NOMO-1 treated with dmso at 0.1 percent for 144 hours (cell line): Measurements from ENCODE around the gene NEO1.
"Not testable (repeated sequence)": the region's sequence is repeated elsewhere in the genome, so short reads cannot be mapped to it uniquely, and the experiment has no call there.

ENCODE experiments used
- DNase-seq: peaks from one replicate; lab custom pipeline; 2025; ENCODE audit not compliant: unreplicated experiment; lab: John Stamatoyannopoulos, UW

The NEO1 gene

DNA sequence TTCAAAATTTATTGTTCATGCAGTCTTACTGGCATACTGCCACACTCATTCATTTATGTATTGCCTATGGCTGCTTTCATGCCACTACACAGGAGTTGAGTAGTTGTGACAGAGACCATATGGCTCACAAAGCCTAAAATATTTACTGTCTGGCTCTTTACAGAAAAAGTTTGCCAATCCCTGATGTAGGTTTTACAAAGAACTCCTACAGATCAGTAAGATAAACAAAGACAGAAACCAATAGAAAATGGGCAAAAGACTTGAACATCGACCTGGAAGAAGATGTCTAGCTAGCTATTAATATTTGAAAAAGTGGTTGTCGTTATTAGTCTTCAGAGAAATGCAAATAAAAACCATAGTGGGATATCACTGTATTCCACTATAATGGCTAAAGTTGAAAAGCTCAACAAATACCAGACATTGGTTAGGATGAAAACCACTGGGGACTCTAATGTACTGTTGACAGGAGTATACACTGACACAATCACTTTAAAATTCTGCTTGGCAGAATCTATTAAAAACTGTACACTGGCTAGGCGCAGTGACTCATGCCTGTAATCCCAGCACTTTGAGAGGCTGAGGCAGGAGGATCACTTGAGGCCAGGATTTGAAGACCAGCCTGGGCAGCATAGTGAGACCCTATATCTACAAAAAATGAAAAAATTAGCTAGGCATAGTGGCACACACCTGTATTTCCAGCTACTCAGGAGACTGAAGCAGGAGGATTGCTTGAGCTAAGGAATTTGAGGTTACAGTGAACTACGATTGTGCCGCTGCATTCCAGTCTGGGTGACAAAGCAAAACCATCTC, 87.7 kb downstream of the NEO1 start:
- DNase-seq: no peak

DNA sequence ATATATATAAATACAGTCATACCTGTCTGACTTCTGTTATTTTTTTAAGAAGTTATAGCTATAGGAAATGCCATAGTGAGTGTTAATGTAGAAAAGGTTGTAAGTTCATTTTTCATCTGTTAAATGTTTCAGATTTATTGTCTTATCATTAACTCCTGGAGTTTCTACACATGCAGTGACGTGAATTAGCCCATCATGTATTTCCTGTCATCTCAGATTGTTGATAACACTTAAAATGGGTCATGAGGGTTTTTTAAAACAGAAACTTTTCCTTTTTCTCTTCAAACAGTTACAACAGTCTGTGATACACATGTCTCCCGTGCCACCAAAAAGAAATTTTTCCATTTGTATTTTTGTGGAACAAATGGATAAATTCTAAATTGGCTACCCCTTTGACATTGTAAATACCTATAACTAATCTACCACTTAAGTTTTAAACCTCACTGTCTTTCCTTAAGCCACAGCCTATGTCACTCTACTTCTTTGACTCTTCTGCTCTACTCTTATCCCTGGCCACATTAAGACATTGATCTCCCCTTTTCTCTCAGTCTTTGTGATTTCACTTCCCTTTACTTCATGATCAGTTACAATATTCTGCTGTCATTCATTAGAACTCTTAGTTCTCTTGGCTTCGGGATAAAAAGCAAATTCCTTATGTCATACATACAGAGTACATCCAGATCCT, 89.1 kb downstream of the NEO1 start:
- DNase-seq: no peak

DNA sequence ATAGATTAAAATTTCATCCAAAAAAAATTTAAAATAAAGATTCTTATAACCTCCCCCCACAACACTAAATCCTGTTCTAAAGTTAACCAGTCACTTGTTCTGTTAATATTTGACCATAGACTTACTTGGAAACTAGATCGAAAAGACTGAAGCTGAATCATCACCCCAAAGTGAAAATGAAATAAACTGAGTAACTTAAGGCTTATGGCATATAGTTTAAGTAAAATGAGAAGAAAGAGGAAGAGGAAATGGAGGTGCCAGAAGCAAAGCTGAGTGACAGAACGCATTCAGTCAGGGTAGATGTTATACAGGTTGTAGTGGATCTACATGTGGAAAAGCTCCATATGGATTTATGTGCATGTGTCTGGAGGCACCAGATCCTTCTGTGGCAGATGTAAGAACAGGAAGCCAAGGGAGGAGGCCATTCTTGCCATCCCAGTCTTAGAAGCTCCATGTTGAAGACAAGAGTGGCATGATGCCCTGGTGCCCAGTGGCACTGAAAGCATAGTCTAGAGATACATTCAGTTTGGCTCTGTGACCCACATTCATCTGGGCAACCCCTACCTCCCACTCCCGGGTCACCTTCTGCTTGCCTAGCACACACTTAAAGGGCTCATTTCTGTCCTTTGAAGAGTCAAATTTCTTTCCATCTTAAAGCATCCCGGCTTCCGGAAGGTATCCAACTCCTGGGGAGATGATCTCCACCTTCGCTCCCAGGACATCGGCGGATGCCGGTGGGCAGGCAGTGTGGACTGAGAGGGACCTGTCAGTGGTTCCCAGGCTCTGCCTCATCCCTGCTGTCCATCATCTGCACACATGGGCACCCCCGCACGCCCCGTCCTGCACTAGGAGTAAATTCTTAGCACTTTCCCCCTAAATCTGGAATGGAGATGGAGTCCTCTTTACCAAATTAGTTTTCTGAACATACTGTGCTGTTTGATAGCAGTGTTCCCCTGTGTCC, 90.8 kb downstream of the NEO1 start:
- DNase-seq: peak; percentile 18

DNA sequence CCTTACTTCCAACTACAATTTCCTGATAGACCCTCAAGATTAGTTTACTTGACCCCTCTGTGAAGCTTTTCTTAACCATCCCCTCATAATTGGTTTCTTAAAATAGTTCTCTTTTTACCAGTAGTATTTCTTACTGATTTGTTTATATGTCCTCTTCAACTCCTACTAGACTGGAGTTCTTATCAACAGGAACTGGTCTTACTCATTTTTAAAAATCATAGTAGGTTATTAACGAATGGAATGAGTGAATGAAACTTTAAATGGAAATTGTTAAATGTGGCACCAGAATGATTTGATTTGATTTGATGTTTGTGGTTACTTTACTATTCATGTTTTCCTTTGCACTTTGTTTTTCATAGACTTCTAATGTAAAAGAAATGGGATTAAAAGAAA, 91.5 kb downstream of the NEO1 start:
- DNase-seq: no peak

DNA sequence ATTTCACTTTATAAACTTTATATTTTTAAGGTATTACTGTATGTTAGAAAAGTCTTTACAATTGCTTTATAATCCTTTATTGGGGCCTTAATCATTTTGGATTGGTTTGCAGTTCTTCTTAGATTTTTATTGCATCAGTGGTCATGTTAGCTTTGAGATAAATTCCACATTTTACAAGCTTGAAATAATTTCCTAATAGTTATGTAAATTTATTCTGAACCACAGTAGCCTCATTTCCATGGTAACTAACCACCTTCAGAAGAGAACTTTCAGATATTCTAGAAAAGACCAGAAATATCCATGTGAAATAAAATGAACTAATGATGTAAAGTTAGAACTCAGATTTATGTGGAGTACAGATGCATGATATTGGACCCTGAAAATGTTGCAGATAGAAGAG, 94.2 kb downstream of the NEO1 start:
- DNase-seq: no peak

DNA sequence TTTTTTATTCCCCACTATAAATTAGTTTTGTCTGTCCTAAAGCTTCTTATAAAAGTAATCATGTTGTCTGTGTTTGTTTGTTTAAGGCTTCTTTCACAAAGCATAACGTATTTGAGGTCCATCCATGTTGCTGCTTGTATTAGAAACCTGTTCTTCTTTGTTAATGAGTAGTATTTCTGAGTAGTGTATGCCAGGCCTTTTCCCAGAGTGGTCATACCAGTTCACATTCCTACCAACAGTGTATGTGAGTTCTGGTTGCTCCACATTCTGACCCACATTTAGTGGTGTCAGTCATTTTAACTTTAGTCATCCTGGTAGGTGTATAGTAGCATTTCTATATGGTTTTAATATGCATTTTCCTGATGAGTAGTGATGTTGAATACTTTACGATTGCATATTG, 98.6 kb downstream of the NEO1 start:
- DNase-seq: no peak

DNA sequence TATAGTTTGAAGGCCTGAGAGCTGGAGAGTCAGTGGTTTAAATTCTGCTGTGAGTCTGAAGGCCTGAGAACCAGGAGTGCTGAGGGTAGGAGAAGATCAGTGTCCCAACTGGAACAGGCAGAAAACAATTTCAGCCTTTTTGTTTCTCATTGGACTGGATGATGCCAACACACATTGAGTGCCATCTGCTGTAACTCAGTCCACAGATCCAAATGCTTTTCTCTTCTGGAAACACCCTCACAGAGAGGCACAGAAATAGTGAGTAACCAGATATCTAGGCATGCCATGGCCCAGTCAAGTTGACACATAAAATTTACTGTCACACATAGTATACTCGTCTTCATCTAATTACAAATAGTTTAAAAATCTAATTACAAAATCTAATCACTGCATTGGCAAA, 100.8 kb downstream of the NEO1 start:
- DNase-seq: no peak

DNA sequence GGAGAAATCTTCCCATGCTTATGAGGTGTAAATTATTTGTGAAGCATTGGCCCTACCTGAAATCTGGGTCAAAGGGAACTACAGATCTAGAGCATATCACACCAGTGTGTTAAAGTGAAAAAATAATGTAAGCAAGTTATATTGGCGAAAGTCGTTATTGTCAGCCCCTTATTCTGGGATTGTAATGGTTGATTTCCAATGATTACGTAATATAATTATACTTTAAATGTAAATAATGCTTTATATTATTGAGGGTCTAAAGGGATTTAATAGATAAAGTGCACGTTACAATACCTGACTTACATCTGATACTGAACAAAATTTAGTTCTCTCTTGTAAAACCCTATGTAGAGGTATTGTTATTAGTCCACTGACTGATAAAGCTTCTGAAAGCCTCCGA, 101.2 kb downstream of the NEO1 start:
- no peak for DNase-seq

DNA sequence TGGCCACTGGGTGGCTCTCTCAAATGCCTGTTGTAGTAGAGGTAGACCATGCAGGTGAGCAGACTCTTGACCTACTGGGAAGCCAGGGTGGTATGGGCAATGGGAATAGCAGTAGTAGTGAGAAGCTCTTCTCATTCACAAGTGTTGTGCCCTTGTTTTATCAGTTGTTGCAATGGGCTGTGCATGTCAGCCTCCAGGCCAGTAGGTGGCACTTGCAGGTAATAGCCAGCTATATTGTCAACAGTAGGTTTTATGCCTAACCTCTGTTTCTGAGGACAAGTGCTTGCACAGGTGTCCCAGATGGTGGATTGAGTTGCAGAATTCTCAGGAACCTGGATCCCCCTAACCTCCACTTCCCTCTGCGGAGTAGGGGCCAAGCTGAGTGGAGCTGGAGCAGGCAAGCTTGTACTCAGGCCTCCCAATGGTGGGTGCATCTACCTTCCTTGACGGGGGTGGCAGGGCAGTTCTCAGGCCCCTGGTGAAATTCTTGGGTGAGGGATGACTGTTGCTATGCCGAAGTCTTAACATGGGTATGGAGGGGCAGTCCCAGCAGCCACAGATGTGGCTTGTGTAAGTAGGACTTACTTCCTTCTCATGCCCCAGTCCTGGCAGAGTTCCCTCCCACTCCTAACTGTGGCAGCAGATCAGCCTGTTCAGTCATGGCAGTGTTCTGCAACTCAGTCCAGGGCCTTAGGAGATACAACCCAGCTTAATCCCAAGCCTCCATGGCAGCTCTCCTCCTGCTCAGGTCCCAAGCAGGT, 104.3 kb downstream of the NEO1 start:
- DNase-seq: no peak

DNA sequence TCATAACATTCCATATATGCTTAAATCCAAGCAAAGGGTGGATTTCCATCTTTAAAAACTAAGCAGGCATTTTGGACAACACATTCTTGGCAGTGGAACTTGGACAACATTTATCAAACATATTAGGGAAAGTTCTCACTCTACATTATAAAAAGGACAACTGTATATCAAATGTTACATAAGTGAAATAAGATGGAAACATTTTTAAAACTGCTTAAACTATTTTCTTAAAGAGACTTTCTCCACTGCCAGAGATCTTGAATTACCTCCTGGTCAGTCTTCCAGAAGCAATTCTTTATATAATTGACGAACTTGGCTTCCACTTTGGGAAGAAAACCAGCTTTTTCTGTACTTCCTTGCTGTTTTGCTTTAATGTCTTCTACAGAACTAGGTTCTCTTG, 109.3 kb downstream of the NEO1 start:
- no peak for DNase-seq

DNA sequence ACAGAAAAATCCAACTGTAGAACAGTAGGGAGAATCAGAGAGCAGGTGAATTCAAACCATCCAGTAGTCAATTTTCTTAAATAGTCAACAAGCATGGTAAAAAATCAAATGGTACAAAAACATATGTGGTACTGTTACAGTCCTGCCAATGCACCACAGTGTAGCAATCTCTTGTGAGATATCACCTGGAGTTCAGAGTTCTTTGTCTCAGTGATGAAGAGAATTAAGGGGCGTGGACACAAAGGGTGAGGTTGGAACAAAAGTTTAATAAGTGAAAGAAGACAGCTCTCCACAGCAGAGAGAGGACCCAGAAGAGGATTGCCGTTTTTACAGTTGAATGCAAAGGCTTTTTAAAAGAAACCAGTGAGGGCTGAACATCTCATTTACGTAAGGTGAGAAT, 113.2 kb downstream of the NEO1 start:
- no peak for DNase-seq

DNA sequence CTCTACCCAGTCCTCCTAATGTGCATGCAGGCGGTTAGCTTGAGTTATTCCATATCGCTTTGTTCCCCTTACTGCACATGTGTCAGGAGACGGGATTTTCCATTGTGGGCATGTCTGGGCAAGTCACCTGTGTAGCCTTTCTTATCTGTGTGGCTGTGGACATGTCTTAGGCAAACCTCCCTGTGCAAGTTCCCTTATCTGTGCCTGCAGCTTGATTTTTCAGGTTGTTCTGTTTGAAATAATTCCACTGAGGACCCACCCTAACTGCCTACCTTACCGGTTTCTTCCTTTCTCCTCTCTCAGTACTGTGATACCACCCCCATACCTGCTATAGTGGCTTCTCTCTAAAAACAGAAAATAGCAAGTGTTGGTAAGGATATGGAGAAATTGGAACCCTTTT, 113.6 kb downstream of the NEO1 start:
- DNase-seq: no peak

DNA sequence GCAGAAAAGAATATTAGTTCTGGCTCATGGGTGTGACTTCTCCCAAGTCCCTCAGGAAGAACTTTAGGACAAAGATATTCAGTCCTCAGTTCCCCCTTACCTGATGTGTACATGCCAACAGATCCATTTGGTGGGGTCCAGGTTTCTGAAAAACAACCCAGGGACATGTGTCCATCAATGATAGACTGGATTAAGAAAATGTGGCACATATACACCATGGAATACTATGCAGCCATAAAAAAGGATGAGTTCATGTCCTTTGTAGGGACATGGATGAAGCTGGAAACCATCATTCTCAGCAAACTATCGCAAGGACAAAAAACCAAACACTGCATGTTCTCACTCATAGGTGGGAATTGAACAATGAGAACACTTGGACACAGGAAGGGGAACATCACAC, 114.4 kb downstream of the NEO1 start:
- DNase-seq: not testable (repeated sequence)

DNA sequence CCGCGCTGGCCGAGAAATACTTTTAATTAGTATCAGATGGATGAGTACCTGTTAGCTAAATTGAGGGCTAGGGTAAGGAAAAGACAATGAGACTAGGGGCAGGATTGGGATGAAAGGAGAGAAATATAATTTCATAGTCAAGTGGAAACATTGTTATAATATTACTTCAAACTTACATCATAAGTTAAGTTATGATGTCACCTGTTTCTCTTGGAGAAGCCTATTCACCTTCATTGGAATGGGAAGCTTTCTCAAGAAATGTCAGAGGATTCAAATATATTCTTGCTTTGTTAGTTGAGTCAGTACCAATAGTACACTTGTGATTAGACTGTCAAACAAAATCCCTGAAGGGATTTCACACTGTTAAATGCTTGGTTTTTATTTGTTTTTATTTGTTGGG, 116.2 kb downstream of the NEO1 start:
- DNase-seq: no peak

DNA sequence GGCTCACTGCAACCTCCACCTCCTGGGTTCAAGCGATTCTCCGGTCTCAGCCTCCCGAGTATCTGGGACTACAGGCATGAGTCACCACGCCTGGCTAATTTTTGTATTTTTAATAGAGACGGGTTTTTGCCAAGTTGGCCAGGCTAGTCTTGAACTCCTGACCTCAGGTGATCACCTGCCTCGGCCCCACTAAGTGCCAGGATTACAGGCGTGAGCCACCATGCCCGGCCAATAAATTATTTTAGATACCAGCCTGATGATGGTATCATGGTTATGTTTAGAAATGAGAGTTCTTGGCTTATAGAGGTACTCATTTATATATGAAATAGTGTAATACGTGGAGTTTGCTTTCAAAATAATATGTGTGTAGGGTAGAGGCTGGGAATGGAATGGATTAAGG, 119.4 kb downstream of the NEO1 start:
- DNase-seq: no peak

DNA sequence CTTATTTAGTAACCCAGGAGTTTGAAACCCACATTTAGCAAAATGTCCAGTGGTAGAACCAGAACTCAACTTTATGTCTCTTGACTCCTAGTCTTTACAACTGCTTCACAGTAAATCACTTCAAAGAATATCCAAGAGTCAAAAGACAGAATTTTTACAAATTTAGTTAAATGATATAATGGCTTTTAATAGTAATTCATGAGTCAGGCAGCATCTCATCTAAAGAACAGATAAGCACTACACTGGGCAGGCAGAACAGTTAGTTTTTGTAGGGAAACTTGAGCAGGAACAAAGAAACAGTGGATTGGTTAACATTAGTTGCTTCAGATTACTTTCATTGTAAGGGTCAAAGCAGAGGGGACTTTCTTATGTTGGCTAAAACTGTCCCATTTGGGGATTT, 120.2 kb downstream of the NEO1 start:
- no peak for DNase-seq

DNA sequence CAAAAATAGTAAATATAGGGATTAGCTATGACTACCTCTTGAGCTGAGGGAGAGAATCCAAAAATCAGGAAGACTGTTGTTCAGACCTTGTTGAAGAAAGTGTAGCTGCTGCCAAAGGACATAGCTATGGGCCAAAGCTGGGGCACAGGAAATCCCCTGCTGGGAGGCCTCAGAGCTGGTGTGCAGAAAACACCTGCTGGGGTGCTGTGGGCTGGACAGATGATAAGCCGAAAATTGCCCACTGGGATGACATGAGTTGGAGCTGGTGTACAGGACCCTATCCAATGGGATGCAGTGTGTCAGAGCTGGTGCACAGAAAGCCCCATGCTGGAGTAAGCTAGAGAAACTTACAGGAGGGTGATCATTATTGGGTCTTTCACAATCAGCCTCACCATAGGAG, 121.9 kb downstream of the NEO1 start:
- DNase-seq: no peak

DNA sequence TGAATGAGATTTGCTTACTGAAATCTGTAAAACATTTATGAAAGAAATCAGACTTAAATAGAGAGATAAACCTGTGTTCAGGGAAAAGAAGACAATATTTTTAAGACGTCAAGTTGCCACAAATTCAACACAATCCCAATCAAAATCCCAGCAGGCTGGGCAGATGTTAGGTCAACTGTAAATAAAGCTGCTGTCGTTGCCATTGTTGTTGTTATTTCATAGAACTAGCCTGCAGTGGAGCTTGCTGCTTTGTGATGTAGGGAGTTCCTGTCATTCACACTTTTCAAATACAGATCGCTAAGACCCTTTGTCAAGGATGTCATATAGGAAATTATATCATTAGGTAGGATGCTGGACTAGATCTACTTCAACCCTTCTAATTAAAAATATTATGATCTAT, 123.1 kb downstream of the NEO1 start:
- DNase-seq: no peak

DNA sequence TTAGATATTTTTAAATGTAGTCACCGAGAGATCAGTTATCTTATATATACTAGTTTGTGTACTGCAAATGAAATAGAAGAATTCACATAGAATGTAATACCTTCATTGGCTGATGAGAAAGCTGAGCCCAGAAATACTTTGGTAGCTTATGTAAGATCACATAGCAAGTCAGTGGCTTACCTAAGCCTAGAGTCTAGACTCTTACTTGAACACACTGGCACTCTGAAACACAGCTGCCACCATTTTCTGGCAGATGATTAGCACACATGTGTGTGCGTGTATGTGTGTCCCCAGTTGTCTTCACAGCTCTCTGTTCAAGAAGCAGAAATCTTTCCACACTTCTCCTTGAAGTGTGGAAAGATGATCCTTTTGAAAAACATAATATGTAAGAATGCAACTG, 124.3 kb downstream of the NEO1 start:
- DNase-seq: no peak

DNA sequence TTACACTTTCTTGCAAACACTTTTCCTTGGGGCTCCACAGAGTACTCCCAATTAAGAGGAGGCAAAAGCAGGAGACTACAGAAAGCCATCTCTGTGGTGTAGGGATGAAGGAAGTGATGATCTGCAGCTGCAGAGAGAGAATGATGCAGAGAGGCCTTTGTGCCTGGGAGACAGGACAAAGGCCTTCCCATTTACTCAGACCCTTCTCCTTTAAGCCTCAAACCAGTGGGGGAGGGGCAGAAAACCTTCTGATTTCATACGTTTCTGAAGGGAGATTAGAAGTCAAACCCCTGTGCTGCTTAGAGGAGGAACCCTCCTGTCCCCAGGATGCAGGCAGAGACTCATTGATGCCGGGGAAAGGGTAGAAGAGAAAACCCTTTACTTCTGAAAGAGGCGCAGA, 130.8 kb downstream of the NEO1 start:
- no peak for DNase-seq

DNA sequence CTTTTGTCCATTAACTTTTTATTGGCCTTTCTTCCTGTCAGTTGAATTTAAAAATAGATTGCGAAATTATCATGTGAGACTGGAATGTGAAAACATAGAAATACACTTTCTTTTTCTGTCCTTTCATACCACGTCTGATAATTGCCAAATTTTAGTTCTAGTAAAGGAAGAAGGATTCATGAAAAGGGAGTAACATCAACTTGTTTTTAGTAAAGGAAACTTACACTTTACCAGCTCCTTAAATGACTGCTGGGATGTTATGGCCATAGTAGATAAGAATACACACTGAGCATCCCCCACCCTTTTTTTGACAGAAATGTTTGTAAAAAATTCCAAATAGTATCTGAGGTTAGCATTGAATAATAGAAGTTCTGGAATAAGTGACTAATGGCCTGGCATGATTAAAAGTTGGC, 137.9 kb downstream of the NEO1 start:
- DNase-seq: no peak
